GM18507 (cell line): ENCODE results near the gene RFX1.

Experiments
- DNase-seq: peaks from one replicate; pipeline ENCODE4 v3.0.0; 2011; ENCODE audit warnings: low read depth; ENCODE audit not compliant: insufficient read length; ENCODE audit errors: extremely low spot score
- FAIRE-seq: peaks from 2 replicates; lab custom pipeline; 2011; peaks lifted over from hg19 to GRCh38; lab: Jason Lieb, UNC

The RFX1 gene

GRCh38 chr19:13965926-13966683 lies 40.0 kb downstream of the RFX1 start:
- no peak for DNase-seq
- FAIRE-seq = no peak

- DNase-seq (no peak), FAIRE-seq (no peak)
These were observed 40.7 kb downstream of the RFX1 start for GRCh38 chr19:13965377-13965896.

GRCh38 chr19:13964776-13965175 lies 41.3 kb downstream of the RFX1 start:
- FAIRE-seq (no peak), DNase-seq (no peak)

- DNase-seq (no peak), FAIRE-seq (no peak)
These were observed 42.5 kb downstream of the RFX1 start for GRCh38 chr19:13963603-13964105.

- no peak for DNase-seq
- no peak for FAIRE-seq
These were observed 43.2 kb downstream of the RFX1 start for GRCh38 chr19:13962699-13963602.

GRCh38 chr19:13961826-13962698 lies 44.1 kb downstream of the RFX1 start:
- no peak for DNase-seq

GRCh38 chr19:13960863-13961784 lies 45.0 kb downstream of the RFX1 start:
- DNase-seq = no peak
- no peak for FAIRE-seq

More at GRCh38 chr19:13961826-13962698, 44.1 kb downstream of the RFX1 start:
- FAIRE-seq = no peak

- DNase-seq (no peak), FAIRE-seq (no peak)
These were observed 45.9 kb downstream of the RFX1 start for GRCh38 chr19:13959962-13960862.

GRCh38 chr19:13959141-13959961 lies 46.8 kb downstream of the RFX1 start:
- no peak for DNase-seq
- FAIRE-seq = no peak

- FAIRE-seq = no peak
- no peak for DNase-seq
These were observed 48.1 kb downstream of the RFX1 start for GRCh38 chr19:13958043-13958442.

- FAIRE-seq = no peak
- no peak for DNase-seq
These were observed 49.1 kb downstream of the RFX1 start for GRCh38 chr19:13957051-13957450.

GRCh38 chr19:13956365-13956744 lies 49.8 kb downstream of the RFX1 start:
- DNase-seq = no peak
- FAIRE-seq = no peak

- DNase-seq (no peak), FAIRE-seq (no peak)
These were observed 50.3 kb downstream of the RFX1 start for GRCh38 chr19:13955662-13956364.

- DNase-seq = no peak
- FAIRE-seq = no peak
These were observed 51.9 kb downstream of the RFX1 start for GRCh38 chr19:13954185-13954584.

- FAIRE-seq = no peak
- no peak for DNase-seq
These were observed 53.1 kb downstream of the RFX1 start for GRCh38 chr19:13952931-13953531.
